Dedifferentiated amniotic fluid mesenchymal stem cell (primary cell): Measurements from ENCODE around the gene PIK3R5.
"Not testable (repeated sequence)": the region's sequence is repeated elsewhere in the genome, so short reads cannot be mapped to it uniquely, and the experiment has no call there.

Source experiments
- DNase-seq: peaks from one replicate; pipeline ENCODE4 v3.0.0-alpha.2; 2016; ENCODE audit errors: extremely low spot score

Gene PIK3R5

GRCh38 chr17:8985054-8985701 lies 19.7 kb upstream of the PIK3R5 start:
- no peak for DNase-seq

- not testable (repeated sequence) for DNase-seq
Measured at GRCh38 chr17:8984225-8984624, 18.7 kb upstream of the PIK3R5 start.

- DNase-seq: no peak
Measured at GRCh38 chr17:8981443-8981842, 15.9 kb upstream of the PIK3R5 start.

- no peak for DNase-seq
Measured at GRCh38 chr17:8979715-8980114, 14.2 kb upstream of the PIK3R5 start.

- DNase-seq: no peak
Measured at GRCh38 chr17:8976638-8977037, 11.1 kb upstream of the PIK3R5 start.

GRCh38 chr17:8975091-8975725 lies 9.7 kb upstream of the PIK3R5 start:
- no peak for DNase-seq

- DNase-seq: no peak
Measured at GRCh38 chr17:8969901-8970300, 4.4 kb upstream of the PIK3R5 start.

GRCh38 chr17:8968503-8968902 lies 3.0 kb upstream of the PIK3R5 start:
- no peak for DNase-seq

GRCh38 chr17:8967861-8968260 lies 2.4 kb upstream of the PIK3R5 start:
- DNase-seq: no peak

- DNase-seq: no peak
Measured at GRCh38 chr17:8966926-8967325, 1.4 kb upstream of the PIK3R5 start.

GRCh38 chr17:8964801-8965393 lies 610 bp downstream of the PIK3R5 start:
- no peak for DNase-seq

- DNase-seq: no peak
Measured at GRCh38 chr17:8963647-8964258, 1.8 kb downstream of the PIK3R5 start.

GRCh38 chr17:8963014-8963413 lies 2.5 kb downstream of the PIK3R5 start:
- no peak for DNase-seq

- DNase-seq: no peak
Measured at GRCh38 chr17:8961829-8962228, 3.7 kb downstream of the PIK3R5 start.

GRCh38 chr17:8960325-8961140 lies 5.0 kb downstream of the PIK3R5 start:
- DNase-seq: no peak

- DNase-seq: no peak
Measured at GRCh38 chr17:8959312-8959918, 6.1 kb downstream of the PIK3R5 start.

GRCh38 chr17:8957721-8958120 lies 7.8 kb downstream of the PIK3R5 start:
- DNase-seq: no peak

GRCh38 chr17:8956465-8956902 lies 9.0 kb downstream of the PIK3R5 start:
- DNase-seq: no peak

- no peak for DNase-seq
Measured at GRCh38 chr17:8955021-8955959, 10.2 kb downstream of the PIK3R5 start.

GRCh38 chr17:8954339-8954738 lies 11.2 kb downstream of the PIK3R5 start:
- DNase-seq: no peak
